OCI-LY7 (cell line): ENCODE results near the gene CENPC. TPM values are rescaled to one million over a fixed set of nuclear protein-coding genes. Genes with fewer than 3 reads are reported as not detected.
"Not testable (repeated sequence)": the region's sequence is repeated elsewhere in the genome, so short reads cannot be mapped to it uniquely, and the experiment has no call there.

Source experiments
- BruUV-seq: library from RNA; stranded (reverse); fragments of 400-500 nt; replicated peaks from 2 replicates; lab custom pipeline; 2021; lab: Mats Ljungman, UMichigan
- CTCF ChIA-PET: fragments of 300-600 bp; sonication (Branson Sonifier 250); formaldehyde crosslinking; loops from one replicate; lab custom pipeline; 2022; ENCODE audit warnings: antibody characterized with exemption; ENCODE audit not compliant: unreplicated experiment; lab: Charles Lee
- POLR2A ChIA-PET: fragments of 300-600 bp; sonication (Branson Sonifier 250); formaldehyde crosslinking; loops from one replicate; lab custom pipeline; 2022; ENCODE audit warnings: antibody characterized with exemption; lab: Charles Lee
- DNase-seq: peaks from one replicate; pipeline ENCODE4 v3.0.0-alpha.2; 2015; ENCODE audit warnings: low spot score
- H2AFZ ChIP-seq: fragments of 200-600 bp; sonication (generic), shearing (Covaris generic); 2 replicates; pipeline ENCODE4 v1.6.1; 2014; ENCODE audit warnings: mild to moderate bottlenecking, antibody characterized with exemption, low read length, moderate library complexity
- H3K27ac ChIP-seq: fragments of 200-600 bp; sonication (generic); 2 replicates; pipeline ENCODE4 v1.5.1; 2014; ENCODE audit warnings: mixed run types, low read depth, mild to moderate bottlenecking, moderate library complexity, low read length, inconsistent platforms; ENCODE audit not compliant: poor library complexity, severe bottlenecking
- H3K36me3 ChIP-seq: fragments of 200-600 bp; sonication (generic); 2 replicates; pipeline ENCODE4 v1.6.1; 2014; ENCODE audit warnings: mild to moderate bottlenecking, antibody characterized with exemption, low read length, moderate library complexity, mixed read lengths; ENCODE audit not compliant: insufficient read depth
- H3K4me1 ChIP-seq: fragments of 200-600 bp; sonication (generic); 2 replicates; pipeline ENCODE4 v1.5.1; 2014; ENCODE audit warnings: mild to moderate bottlenecking, low read length; ENCODE audit not compliant: insufficient read depth, poor library complexity, severe bottlenecking
- H3K4me2 ChIP-seq: fragments of 200-600 bp; sonication (generic); 2 replicates; pipeline ENCODE4 v1.6.1; 2014; ENCODE audit warnings: mild to moderate bottlenecking, low read length
- H3K4me3 ChIP-seq: fragments of 200-600 bp; sonication (generic); 2 replicates; pipeline ENCODE4 v1.5.1; 2014; ENCODE audit warnings: mild to moderate bottlenecking, low read depth, low read length; ENCODE audit not compliant: poor library complexity, severe bottlenecking
- H3K79me2 ChIP-seq: fragments of 200-600 bp; sonication (generic); 2 replicates; pipeline ENCODE4 v1.6.1; 2016; ENCODE audit warnings: low read depth, mild to moderate bottlenecking, low read length, moderate library complexity, mixed read lengths; ENCODE audit not compliant: insufficient read depth
- H3K9me2 ChIP-seq: fragments of 200-600 bp; sonication (generic); 2 replicates; pipeline ENCODE4 v1.6.1; 2016; ENCODE audit warnings: mild to moderate bottlenecking, low read length, mixed read lengths; ENCODE audit not compliant: insufficient read depth
- H3K9me3 ChIP-seq: fragments of 200-600 bp; sonication (generic); 2 replicates; pipeline ENCODE4 v1.6.1; 2014; ENCODE audit warnings: mild to moderate bottlenecking, mixed run types, low read length, mixed read lengths
- H4K20me1 ChIP-seq: fragments of 200-600 bp; sonication (generic); 2 replicates; pipeline ENCODE4 v1.6.1; 2014; ENCODE audit warnings: mild to moderate bottlenecking, antibody characterized with exemption, low read length, moderate library complexity, mixed read lengths; ENCODE audit not compliant: insufficient read depth
- CTCF ChIP-seq: fragments of 200-600 bp; sonication (generic); conservative IDR thresholded peaks from 2 replicates; pipeline ENCODE4 v1.5.1; 2014; ENCODE audit warnings: mild to moderate bottlenecking, antibody characterized with exemption, low read length, moderate library complexity, mixed read lengths
- EZH2phosphoT487 ChIP-seq: fragments of 200-600 bp; sonication (generic); IDR thresholded peaks from 2 replicates; pipeline ENCODE4 v1.6.1; 2018; ENCODE audit warnings: low read depth, borderline replicate concordance, mild to moderate bottlenecking, mixed run types, antibody characterized with exemption, low read length, moderate library complexity, mixed read lengths
- intact Hi-C: fragments of 100-400 bp; cut with micrococcal nuclease; formaldehyde crosslinking; loops from one replicate; pipeline ENCODE4 v1.10.0; 2022; ENCODE audit not compliant: unreplicated experiment
- total RNA-seq, 2 experiments: library from RNA; depleted of rRNA in 1 of 2; stranded (reverse); fragments of >200 nt in 1 of 2; shearing (Covaris generic) in 1 of 2; gene quantifications; 2 replicates each; pipeline ENCODE4 v1.2.3, GENCODE V29; 2014 to 2022

CENPC gene
- total RNA-seq, 2 experiments from 2014 or later, result 46.2 to 55.4 TPM

DNA sequence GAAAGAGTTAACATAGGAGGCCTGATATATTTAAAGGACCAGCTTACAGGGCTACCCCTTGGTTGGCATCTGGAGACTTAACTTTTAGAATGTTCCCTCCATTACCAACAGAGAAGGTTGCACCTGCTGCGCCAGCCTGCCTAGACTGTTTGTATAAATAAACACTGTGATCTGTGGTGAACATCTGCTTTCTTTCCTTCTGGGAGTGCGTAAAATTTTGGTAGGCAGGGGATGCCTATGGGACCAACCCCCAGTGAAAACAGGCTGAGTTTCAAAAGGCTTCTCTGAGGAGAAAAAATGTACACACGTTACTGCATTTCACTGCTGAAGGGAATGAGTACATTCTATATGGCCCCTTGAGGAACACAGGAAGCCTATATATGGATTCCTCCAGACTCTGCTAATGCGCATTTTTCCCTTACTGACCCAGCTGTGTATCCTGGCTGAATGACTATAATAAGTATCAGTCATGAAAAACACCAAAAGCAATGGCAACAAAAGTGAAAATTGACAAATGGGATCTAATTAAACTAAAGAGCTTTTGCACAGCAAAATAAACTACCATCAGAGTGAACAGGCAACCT is 13.8 kb downstream of the CENPC start:
- no peak for DNase-seq
- no peak for TF ChIP-seq CTCF
- no peak for TF ChIP-seq EZH2phosphoT487
- H3K36me3 ChIP-seq, result peaks cover 97% of the 10 kb centered on the region
- H3K27ac ChIP-seq, result no peak overlapping the region
- intact Hi-C loops, result no loop called here
- no peaks in the 10 kb centered on the region for H3K9me2 ChIP-seq
- no TSS peak for BruUV-seq
- peaks cover 24% of the 10 kb centered on the region; the same call in 1 of the 2 replicates for H3K9me3 ChIP-seq
- no peaks in the 10 kb centered on the region for H4K20me1 ChIP-seq
- H3K79me2 ChIP-seq, result peaks cover 49% of the 10 kb centered on the region; the same call in 1 of the 2 replicates
- no peaks in the 10 kb centered on the region for H3K4me1 ChIP-seq
- H2AFZ ChIP-seq, result no peak overlapping the region
- POLR2A ChIA-PET, result interaction anchor here (2.7 kb wide), 1 partner anchor 12 kb away, joined by 15 read pairs; no protein-coding TSS in a partner anchor
- CTCF ChIA-PET, result no interaction called here
- no peak overlapping the region for H3K4me2 ChIP-seq
- no peak overlapping the region for H3K4me3 ChIP-seq

GRCh38 chr4:67524140-67524539 is 21.2 kb downstream of the CENPC start:
- H3K4me1 ChIP-seq, BruUV-seq, H2AFZ ChIP-seq, H3K4me3 ChIP-seq, H4K20me1 ChIP-seq, intact Hi-C loops, H3K4me2 ChIP-seq, H3K9me3 ChIP-seq, H3K27ac ChIP-seq, CTCF ChIA-PET, H3K9me2 ChIP-seq, DNase-seq: not testable (repeated sequence)
- POLR2A ChIA-PET, result interaction anchor here (0.6 to 1.5 kb wide), 4 partner anchors 12 to 862 kb away, joined by 3 to 4 read pairs (median 4); no protein-coding TSS in a partner anchor
- H3K36me3 ChIP-seq, result peaks cover 92% of the 10 kb centered on the region
- peaks cover 77% of the 10 kb centered on the region for H3K79me2 ChIP-seq

DNA sequence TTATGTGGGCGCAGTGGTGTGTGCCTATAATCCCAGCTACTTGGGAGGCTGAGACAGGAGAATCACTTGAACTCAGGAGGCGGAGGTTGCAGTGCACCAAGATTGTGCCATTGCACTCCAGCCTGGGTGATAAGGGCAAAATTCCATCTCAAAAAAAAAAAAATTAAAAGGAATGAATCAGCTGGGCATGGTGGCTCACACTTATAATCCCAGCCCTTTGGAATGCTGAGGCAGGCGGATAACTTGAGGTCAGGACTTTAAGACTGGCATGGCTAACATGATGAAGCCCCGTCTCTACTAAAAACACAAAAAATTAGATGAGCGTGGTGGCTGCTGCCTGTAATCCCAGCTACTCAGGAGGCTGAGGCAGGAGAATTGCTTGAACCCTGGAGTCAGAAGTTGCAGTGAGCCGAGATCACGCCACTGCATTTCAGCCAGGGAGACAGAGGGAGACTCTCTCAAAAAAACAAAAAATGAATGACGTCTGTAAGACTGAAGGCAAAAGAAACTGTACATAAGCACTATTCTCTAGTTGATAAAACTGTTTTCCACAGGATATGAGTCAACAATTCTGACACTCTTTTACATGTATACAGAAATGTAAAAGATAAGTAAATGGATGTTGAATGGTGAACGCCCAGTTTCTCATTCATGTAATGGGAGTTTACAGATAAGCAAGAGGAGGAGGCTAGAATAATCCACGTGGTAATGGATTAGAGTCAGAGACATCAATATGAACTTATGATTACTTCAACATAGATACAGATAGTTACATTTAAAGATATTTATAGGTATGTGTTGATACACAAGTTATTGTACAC is 22.2 kb downstream of the CENPC start:
- H3K4me1 ChIP-seq, result no peaks in the 10 kb centered on the region
- no peaks in the 10 kb centered on the region for H4K20me1 ChIP-seq
- ChIA-PET POLR2A (interaction anchor here (1.2 to 1.5 kb wide), 2 partner anchors 13 to 29 kb away, joined by 4 read pairs; no protein-coding TSS in a partner anchor), CTCF (no interaction called here)
- no peaks in the 10 kb centered on the region for H3K9me3 ChIP-seq
- no peak overlapping the region for H3K4me2 ChIP-seq
- no peak for TF ChIP-seq EZH2phosphoT487
- TF ChIP-seq CTCF, result no peak
- no peak overlapping the region for H3K27ac ChIP-seq
- H3K36me3 ChIP-seq, result peaks cover 91% of the 10 kb centered on the region
- H2AFZ ChIP-seq, result no peak overlapping the region
- no peak for DNase-seq
- peaks cover 73% of the 10 kb centered on the region for H3K79me2 ChIP-seq
- H3K9me2 ChIP-seq, result no peaks in the 10 kb centered on the region
- BruUV-seq, result no TSS peak
- H3K4me3 ChIP-seq, result no peak overlapping the region
- intact Hi-C loops, result no loop called here
